GM08714 (cell line): Measurements from ENCODE around the gene STRA6.

Experiments
- H3K4me3 ChIP-seq: fragments of 200-500 bp; sonication (Bioruptor generic); 2 replicates; pipeline ENCODE4 v1.5.1; 2014; ENCODE audit warnings: mild to moderate bottlenecking, low read length, inconsistent platforms
- ZNF274 ChIP-seq: IDR thresholded peaks from 2 replicates; pipeline ENCODE4 v1.6.1; 2012; ENCODE audit warnings: mild to moderate bottlenecking, low read depth, low read length

Gene STRA6

GRCh38 chr15:74158855-74159650, 43.5 kb downstream of the STRA6 start:
- TF ChIP-seq ZNF274: no peak
- H3K4me3 ChIP-seq: no peak overlapping the region

- H3K4me3 ChIP-seq: no peak overlapping the region; the same call in 1 of the 2 replicates
- TF ChIP-seq ZNF274: no peak
Observed at GRCh38 chr15:74157868-74158827, 44.4 kb downstream of the STRA6 start.

- TF ChIP-seq ZNF274: no peak
- no peak overlapping the region for H3K4me3 ChIP-seq
Observed at GRCh38 chr15:74156678-74157411, 45.7 kb downstream of the STRA6 start.

GRCh38 chr15:74155766-74156417, 46.7 kb downstream of the STRA6 start:
- no peak overlapping the region for H3K4me3 ChIP-seq
- TF ChIP-seq ZNF274: no peak

GRCh38 chr15:74147051-74147450, 55.5 kb downstream of the STRA6 start:
- no peak for TF ChIP-seq ZNF274
- H3K4me3 ChIP-seq: no peak overlapping the region

GRCh38 chr15:74146277-74146800, 56.2 kb downstream of the STRA6 start:
- H3K4me3 ChIP-seq: no peak overlapping the region
- no peak for TF ChIP-seq ZNF274

- H3K4me3 ChIP-seq: no peak overlapping the region
- TF ChIP-seq ZNF274: no peak
Observed at GRCh38 chr15:74144153-74144775, 58.3 kb downstream of the STRA6 start.

GRCh38 chr15:74141591-74141990, 61.0 kb downstream of the STRA6 start:
- no peak overlapping the region for H3K4me3 ChIP-seq
- no peak for TF ChIP-seq ZNF274

GRCh38 chr15:74138642-74139041, 63.9 kb downstream of the STRA6 start:
- TF ChIP-seq ZNF274: no peak
- no peak overlapping the region for H3K4me3 ChIP-seq

- no peak overlapping the region for H3K4me3 ChIP-seq
- TF ChIP-seq ZNF274: no peak
Observed at GRCh38 chr15:74137537-74137894, 65.1 kb downstream of the STRA6 start.

- TF ChIP-seq ZNF274: no peak
- H3K4me3 ChIP-seq: peak overlapping the region; percentile 35; the same call in 1 of the 2 replicates
Observed at GRCh38 chr15:74136814-74137536, 65.6 kb downstream of the STRA6 start.

- H3K4me3 ChIP-seq: peak overlapping the region; percentile 35; the same call in 1 of the 2 replicates
- TF ChIP-seq ZNF274: no peak
Observed at GRCh38 chr15:74136540-74136813, 66.1 kb downstream of the STRA6 start.
